Cardiac fibroblast (primary cell): Measurements from ENCODE around the gene CBLN1.

Source experiments
- DNase-seq, 2 donors: peaks; one replicate each; pipeline versions ENCODE4 v3.0.0 to v3.0.0-alpha.2; 2010; ENCODE audit warnings: low read depth in 2 of 2
- H3K4me3 ChIP-seq, 2 donors: replicated peaks in 1 of 2; 1 replicate in 1 of 2; 2 replicates in 1 of 2; pipeline ENCODE4 v1.5.1; 2011; ENCODE audit warnings: low read depth in 2 of 2, low read length in 2 of 2, mild to moderate bottlenecking in 2 of 2, moderate library complexity in 1 of 2
- CTCF ChIP-seq: IDR thresholded peaks from one replicate; pipeline ENCODE4 v1.5.1; 2011; ENCODE audit warnings: low read depth, mild to moderate bottlenecking, low read length, inconsistent platforms

The CBLN1 gene

GRCh38 chr16:49312389-49312985, 30.8 kb upstream of the CBLN1 start:
- no peak for TF ChIP-seq CTCF
- no peak for DNase-seq
- no peak overlapping the region for H3K4me3 ChIP-seq

- TF ChIP-seq CTCF: no peak
- no peak overlapping the region for H3K4me3 ChIP-seq
- no peak for DNase-seq
These were observed 30.2 kb upstream of the CBLN1 start for GRCh38 chr16:49311823-49312222.

- no peak for TF ChIP-seq CTCF
- no peak for DNase-seq
- no peak overlapping the region for H3K4me3 ChIP-seq
These were observed 25.5 kb upstream of the CBLN1 start for GRCh38 chr16:49307176-49307575.

GRCh38 chr16:49305406-49305805, 23.8 kb upstream of the CBLN1 start:
- no peak for DNase-seq
- TF ChIP-seq CTCF: no peak
- no peak overlapping the region for H3K4me3 ChIP-seq

- no peak for TF ChIP-seq CTCF
- DNase-seq: no peak
- H3K4me3 ChIP-seq: no peak overlapping the region
These were observed 10.8 kb upstream of the CBLN1 start for GRCh38 chr16:49292413-49292812.

- no peak overlapping the region for H3K4me3 ChIP-seq
- no peak for DNase-seq
- TF ChIP-seq CTCF: no peak
These were observed 5.9 kb upstream of the CBLN1 start for GRCh38 chr16:49287572-49287971.

- no peak for DNase-seq
- no peak for TF ChIP-seq CTCF
- H3K4me3 ChIP-seq: no peak overlapping the region
These were observed 3.3 kb upstream of the CBLN1 start for GRCh38 chr16:49284962-49285361.
